WI38 (cell line): ENCODE data around the gene OR2D2.

ENCODE experiments used
- H3K4me3 ChIP-seq: 2 replicates; pipeline ENCODE4 v1.5.1; 2011; ENCODE audit warnings: low read depth, mild to moderate bottlenecking, control low read depth, low read length
- CTCF ChIP-seq: IDR thresholded peaks from 2 replicates; pipeline ENCODE4 v1.5.1; 2012; ENCODE audit warnings: low read depth, mild to moderate bottlenecking, control low read depth, low read length

OR2D2 gene

GRCh38 chr11:6876914-6877313 lies 15.4 kb downstream of the OR2D2 start:
- H3K4me3 ChIP-seq, result no peak overlapping the region
- TF ChIP-seq CTCF, result no peak

- no peak for TF ChIP-seq CTCF
- no peak within 1 kb of the TSS for H3K4me3 ChIP-seq
Measured at GRCh38 chr11:6876325-6876724, 16.0 kb downstream of the OR2D2 start, which contains the start of gene OR10A4. Gene OR10A4, plus strand, starts transcription at chr11:6876625. Its CDS starts 23 bp downstream, at chr11:6876648.

GRCh38 chr11:6875761-6876160 lies 16.5 kb downstream of the OR2D2 start:
- no peak for TF ChIP-seq CTCF
- no peak overlapping the region for H3K4me3 ChIP-seq

- no peak overlapping the region for H3K4me3 ChIP-seq
- TF ChIP-seq CTCF, result no peak
Measured at GRCh38 chr11:6871278-6871677, 21.0 kb downstream of the OR2D2 start.

- no peak for TF ChIP-seq CTCF
- H3K4me3 ChIP-seq, result no peak overlapping the region
Measured at GRCh38 chr11:6864438-6864837, 27.9 kb downstream of the OR2D2 start.

- no peak within 1 kb of the TSS for H3K4me3 ChIP-seq
- TF ChIP-seq CTCF, result no peak
Measured at GRCh38 chr11:6862961-6863360, 29.3 kb downstream of the OR2D2 start, which contains the start of gene OR10A2. Gene OR10A2, plus strand, starts transcription at chr11:6863057. Its CDS starts 6,698 bp downstream, at chr11:6869755.

- no peak for TF ChIP-seq CTCF
Measured at GRCh38 chr11:6856871-6857270, 35.4 kb downstream of the OR2D2 start.

More at GRCh38 chr11:6856871-6857270, 35.4 kb downstream of the OR2D2 start:
- no peak overlapping the region for H3K4me3 ChIP-seq
